Medulla oblongata (tissue), 1 donor: ENCODE measurements around the gene HOXB8.

ENCODE experiments used
- DNase-seq: peaks from one replicate; pipeline ENCODE4 v3.0.0-alpha.2; 2015; ENCODE audit errors: extremely low spot score

HOXB8 gene

DNA sequence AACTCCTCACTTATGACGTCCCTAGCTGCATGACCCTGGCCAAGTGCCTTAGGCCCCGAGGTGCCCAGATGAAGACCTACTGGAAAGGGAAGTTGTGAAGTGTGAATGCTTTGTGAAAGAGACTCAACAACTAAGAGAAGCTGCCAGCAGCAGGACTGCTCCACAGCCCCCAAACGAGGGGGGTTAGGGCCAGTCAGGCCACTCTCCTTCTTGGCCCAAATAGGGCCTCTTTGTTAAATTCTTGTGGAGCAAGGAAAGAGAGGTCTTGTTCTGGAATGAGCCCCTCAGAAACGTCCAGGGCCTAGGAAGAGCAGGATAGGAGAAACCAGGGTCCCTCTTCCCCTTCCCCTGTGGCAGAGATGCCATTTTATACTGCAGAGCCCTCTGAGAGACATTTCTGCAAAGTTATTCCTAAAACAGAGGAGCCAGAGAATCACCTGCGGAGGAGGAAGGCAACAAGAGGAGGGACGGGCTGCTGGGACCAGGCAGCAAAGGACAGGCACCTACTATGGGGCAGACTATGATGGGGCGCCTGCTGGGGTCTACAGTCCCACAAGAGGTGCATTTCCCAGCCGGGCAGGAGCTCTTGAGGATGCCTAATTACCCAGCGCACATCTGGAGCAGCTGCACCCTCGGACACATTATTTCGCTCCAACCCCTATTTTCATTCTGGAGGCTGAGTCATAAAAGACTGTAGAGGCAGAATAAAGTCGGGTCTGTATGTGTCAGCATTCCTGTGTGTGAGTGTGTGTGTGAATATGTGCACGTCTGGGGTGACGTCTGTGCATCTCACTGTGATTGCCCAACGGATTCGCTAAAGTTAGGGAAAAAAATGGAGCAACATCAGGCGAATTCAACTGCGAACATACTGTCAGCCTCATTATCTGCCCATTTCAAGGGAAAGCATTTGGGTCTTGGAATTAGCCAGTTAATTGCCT lies 22.5 kb upstream of the HOXB8 start:
- DNase-seq, result no peak

DNA sequence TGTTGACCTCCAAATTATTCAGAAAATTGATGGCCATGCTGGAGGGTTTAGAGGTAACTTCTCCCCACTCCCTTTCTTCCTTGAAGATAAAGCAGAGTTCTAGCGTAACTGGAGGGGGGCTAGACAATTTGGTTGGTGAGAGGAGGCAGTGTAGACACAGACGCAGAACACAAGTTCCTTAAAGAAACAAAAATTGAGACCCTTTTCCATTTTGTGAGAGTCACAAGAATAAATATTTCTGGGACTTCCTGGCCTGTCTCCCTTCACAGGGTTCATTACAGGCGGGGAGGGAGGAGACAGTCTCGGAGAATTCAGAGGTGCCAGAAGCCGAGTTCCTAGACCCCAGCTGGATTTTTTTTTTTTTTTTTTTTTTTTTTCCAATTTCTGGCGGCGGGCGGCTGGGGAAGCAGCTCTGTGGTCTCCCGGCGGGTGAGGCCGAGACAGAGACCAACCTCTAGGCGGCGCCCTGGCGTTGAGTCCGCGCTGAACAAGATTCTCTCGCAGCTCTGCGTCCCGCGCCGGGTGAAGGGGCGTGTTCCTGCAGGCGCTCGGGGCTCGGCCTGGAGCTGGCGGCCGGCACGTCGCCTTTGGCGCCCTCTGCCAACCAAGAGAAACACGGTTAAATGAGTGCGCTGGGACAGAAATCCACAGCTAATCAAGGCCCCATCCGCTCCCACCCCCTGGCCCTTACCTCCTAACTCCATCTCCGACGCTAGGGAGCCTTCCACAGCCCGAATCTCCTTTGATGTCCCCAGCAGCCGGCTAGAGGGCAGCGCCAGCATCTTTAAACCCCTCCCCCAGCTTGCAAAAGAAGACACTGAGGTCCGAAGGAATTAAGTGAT lies 21.3 kb upstream of the HOXB8 start:
- peak; percentile 57 for DNase-seq

DNA sequence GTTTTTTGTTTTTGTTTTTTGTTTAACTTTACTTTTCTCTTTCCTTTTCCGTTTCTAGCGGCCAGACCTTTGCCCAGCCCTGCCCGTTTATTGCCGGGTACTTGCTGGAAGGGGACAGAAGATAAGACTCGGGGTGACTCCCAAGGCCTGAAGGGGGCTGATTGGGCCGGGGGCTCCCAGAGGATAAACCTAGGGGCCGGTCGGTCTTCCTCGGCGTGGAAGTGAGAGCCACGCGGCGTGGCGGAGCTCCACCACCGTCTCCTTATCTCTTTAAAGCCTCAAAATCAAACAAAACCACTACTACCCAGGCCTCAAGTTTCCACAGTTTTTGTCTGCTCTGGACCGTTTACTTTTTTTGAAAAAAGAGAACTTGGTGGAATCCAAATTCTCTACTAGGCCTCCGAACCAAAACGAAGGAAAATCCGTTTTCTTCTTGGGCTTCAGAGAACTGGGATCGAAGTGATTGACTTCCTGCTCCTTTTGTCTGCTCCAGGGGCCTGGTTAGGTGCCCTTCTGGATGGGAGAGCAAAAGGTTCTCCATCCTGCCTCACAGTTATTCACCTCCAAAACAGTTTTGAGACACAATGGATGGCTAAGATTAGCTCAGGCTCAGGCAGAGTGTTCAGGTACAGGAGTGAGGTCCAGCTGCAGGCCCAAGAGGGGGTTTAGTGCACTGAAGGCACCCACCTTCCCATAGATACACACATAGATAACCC lies 19.6 kb upstream of the HOXB8 start:
- no peak for DNase-seq

DNA sequence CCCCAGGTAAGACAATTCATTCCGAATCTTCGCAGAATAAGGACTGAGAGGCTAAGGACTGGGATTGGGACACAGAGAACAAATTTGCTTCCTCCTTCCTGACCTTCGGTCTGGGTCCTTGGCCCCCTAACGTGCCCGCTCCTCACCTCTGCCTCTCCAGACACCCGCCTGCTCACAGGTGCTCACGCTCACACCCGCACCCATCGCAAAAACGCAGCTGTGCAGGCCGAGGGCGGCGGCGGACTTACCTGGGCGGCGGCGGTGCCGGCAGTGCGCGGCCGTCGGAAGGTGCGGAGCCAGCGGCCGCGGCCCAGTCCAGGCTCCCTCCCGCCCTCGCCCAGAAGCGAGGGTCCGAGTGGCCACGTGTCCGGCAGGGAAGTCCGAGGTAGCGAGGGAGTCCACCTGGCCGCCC lies 18.2 kb upstream of the HOXB8 start:
- DNase-seq, result no peak

DNA sequence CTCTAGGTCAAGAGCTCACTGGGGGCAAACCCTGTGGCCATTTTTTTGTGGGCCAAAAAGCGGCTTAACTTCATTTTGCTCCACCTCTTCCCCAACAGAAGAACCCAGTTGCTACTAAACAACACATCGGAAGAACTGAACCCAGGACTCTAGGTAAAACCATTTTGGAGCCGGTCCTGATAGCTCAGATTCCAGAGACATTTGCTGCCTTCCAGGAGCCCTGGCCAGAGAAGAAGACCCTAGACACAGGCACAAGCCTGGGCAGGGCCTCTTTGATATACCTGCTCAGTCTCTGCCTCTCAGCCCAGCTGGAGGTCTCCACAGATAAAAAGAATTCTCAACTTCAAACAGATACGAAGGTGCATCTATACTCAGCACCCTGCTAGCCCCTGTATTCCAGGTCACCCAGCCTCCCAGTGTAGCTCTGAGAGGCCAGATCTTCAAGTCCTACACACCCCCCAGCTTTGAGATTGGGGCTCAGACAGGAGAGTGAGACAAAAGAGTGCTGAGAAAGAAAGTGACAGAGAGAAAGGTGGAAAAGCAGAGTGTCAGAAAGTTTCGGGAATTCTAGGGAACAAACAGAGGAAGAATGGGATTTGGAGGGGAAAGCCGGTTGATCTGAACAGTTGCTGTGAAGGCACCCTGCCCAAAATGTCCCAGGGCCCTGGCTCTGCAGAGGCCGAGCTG lies 17.6 kb upstream of the HOXB8 start:
- no peak for DNase-seq

DNA sequence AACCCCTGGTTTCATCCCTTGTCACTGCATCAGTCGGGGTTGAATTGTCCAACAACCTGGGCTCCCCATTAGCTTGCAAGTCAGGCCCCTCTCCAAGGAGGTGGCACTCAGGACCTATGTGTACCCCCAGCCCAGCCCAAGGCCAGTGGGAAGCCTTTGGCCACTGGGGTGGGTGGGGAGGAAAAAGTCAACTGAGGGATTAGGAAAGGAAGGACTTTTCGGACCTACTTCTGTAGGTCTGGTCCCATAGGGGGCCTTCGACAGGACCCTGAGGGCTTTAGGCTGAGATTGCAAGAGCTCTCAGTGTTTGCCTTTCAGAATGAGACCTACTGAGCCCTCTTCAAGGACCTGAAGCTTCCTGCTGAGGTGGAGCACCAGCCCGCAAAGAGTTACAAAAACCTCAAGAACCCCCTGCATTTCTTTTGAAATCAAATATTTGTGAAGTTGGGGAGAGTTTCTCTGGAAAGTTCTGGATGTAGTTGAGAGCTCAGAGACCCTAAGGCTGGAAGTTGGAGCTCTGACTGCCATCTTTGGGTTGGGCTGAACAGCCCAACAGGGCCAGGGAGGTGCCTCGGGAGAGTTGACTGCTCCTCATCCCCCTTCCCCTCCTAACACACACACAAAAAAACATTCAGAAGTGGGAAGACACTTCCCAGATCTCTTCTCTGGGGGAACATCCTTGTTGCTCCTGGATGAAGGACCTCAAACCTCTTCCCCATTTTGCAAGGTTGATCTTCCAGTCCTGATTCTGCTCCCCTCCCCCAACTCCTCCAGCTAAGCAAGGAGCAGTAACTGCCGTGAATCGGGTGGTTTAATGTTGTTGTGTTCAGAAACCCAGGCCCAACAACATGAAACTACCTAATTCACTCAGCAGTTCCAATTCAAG lies 16.8 kb upstream of the HOXB8 start:
- DNase-seq, result no peak

DNA sequence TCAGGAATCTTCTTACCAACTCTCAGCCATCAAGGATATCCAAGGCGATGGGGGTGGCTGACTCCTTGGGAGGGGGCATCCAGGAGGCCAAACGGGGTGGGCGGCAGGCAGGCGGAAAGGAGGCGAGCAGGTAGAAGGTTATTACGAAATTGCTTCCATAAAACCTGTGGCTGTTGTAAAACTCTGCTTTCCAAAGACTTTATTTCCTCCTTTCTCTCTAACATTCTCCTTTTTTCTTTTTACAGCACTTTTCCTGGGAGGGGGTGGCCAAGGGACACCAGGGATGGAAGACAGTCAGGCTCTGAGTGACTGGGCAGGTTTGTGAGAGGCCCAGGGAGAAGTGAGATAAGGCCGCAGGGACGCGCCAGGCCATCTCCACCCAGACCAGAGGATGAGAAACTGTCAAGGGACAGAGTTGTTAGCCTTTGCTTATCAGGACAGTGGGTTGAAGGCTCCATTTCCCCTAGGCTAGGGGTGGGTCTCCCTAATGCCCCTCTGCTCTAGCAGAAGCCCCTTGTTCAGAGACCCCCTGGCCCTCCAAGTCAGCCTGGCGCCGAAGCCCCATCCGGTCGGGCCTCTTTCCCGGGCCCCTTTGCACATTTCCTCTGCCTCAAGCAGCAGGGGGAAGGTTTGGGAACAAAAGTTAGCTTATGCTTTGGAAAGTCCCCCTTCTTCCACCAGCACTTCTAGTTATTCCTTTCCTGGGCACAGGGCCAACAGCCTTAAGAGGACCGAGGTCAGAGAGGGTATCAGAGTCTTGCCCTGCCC lies 16.0 kb upstream of the HOXB8 start:
- DNase-seq, result no peak

DNA sequence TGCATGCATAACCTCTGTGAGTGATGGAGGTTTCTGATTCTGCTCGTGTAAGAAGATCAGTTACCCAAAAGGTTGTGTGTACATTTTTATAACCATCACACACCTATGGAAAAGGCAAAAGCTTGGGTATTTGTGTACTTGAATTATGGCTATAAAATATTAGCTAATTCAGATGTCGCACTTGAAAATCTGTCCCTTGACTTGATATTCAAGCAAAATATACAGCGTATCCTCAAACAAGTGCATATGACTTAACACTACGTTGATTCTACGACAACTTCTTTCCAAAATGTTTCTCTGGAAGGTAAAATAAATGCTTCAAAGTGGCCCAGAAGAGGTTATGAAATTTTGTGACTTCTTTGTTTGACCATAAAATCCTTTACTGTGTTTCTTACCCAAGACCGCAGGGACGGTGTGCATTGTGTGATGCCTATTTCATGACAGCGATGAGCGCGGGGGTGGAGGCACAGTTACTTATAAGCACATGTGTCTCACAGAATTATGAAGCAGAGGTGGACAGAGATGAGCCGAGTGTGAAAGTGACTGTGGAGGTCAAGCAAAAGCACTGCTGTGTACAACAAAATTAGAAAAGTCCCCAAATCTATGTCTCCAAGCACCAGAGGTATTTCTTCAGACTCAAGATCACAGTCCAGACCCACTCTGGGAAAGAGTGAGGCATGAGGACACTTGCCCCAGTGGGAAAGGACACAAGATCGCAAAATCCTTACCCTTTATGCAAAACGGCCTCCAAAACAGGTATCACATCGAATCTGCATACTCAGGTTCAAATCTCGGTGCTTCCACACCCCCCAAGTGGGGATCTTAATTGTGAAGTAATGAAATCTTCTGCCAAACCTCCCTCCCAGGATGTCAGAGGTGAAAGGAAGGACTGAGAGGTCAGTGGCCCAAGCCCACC lies 15.2 kb upstream of the HOXB8 start:
- DNase-seq, result no peak

DNA sequence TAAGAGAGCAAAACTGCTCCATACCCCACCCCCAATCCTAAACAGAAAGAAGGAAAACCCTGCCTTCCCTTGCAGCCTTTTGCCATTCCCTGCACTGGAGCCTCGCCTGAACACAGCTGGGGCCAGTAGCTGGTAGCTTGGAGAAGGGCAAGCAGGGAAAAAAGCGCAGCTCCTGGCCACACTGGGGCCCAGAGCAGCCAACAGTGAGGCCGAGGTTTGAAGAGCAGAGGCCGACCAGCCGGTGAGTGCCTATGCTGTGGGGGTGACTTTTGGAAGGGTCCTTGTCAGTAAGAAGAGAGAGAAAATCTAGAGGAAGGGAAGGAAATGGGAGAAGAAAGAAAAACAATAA lies 14.3 kb upstream of the HOXB8 start:
- no peak for DNase-seq

DNA sequence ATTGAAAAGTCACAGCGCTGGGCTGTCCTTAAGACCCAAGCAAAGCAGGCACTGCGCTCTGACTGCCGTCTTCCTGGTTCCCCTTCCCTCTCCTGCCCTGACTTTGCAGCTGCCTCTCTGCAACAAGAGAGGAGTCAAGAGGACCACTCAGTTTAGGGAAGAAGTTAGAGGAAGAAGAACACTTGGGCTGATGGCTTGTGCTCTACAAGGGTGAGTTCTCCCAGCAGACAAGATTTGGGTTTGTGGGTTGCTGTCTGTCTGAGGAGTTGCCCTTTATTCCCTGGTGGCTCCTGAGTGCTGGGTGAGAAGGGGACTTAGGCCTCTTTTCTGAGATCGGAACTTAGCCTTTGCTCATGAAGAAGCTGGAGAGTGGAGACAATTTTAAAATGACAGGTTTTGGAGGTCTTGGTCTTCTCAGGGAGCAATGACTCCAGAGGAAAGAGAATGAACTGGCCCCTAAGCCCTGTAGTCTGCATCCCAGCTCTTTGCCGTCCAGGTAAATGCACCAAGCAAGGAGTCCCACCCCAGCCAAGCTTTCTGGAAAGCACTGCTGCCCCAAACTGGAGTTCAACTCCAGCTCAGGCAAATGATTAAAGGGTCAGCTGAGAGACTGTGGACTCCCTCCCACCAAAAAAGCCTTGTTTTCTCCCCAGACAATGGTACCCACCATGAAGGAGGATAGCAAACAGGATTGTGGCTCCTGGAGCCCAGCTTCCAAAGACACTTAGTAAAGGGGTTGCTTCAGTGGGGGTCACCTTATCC lies 13.7 kb upstream of the HOXB8 start:
- no peak for DNase-seq

DNA sequence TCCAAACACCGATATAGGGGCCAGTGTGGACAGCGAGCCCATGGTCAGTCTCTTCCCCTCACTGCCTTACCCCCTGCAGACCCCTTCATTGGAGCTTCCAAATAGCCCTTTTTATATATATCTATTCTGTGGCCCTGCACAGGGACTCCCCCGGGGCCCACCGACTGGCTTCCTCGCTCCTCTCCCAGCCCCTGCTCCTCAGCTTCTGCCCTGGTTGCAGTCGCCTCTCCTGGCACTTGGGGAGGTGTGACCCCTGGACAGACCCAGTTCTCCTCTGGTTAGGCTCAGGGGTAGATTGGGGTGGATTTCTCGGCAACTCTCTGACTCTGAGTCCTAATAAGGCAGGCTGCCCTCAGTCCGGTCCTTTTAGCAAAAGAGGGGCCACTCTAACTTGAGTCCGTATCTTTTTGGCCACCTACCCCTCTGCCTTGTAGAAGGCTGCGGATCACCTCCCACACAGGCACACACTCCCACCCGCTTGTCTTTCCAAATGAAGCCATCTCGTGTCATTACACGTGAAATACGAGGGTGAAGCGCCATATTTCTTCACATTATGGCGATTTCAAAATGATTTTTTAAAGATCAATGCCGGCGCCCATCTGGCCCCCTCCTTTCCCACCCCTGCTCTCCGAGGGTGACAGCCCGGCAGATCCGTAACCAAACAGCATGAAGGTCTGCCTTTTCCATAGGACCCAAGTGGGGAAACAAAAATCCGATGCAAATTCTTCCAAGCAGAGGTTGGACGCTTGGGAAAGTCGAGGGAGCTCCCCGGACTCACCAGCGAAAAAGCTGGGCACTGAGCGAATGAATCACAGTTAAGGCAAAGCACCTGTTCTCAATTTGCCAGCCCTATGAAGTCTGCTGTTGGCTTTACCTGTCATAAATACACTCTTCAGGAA lies 12.8 kb upstream of the HOXB8 start:
- no peak for DNase-seq

DNA sequence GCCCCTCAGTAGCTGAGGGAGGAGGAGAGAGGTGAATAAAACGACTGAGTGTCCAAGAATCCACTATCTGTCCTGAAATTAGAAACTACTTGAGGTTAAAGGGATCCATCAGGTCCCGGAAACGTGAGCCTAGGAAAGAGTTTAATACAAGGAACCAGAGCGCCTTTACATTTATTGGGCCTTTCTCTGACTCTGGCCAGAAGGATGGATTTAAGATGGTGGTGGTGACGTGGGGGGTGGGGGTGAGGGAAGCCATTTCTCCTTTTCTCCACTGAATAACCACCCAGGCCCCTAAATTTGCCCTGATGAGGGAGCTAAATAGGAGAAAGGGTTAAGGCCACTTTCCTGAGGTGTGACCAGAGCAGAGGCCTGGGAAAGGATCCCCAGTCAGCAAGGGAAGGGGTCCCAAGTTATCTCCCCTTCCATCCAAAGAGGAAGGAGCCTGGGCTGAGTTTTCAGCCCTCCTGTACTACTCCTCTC lies 12.1 kb upstream of the HOXB8 start:
- no peak for DNase-seq

DNA sequence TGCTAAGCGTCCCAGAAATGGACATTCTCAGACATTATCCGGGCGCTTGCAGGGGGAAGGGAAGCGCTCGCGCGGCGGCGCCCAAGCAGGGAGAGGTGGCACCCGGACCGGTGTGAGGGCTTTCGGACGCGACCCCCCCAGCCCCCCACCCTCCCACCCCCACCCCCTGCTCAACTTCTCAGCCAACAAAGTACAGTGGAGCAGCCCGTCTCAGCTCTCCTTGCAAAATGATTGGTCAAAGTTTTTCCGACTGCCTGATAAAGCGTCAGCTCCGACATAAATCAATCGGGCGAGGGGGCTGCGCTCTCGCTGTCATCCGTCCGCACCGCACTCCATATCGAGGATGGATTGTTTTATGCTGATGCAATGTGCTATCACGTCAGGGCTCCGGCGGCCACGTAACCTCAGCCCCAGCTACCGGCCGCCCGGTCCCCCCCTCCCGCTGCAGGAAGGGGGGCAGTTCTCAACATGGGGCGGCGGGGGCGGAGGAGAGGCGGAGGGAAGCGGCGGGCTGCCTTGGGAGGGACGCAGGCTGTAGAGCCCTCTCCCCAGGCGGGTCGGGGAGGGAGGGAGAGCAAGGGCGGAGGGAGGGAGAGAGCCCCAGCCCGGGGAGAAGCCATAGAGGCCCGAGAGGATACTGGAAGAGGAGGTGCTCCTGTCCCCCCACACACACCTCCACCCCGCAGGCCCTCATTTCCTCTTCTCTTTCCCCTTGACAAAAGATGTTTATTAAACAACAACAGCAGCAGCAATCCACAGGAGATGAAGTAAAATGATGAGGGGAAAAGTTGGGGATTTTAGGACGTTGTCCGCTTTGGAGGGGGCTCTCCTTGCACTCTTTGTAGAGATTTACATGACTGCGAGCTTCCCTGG lies 11.4 kb upstream of the HOXB8 start, which contains the start of gene HOXB9:
TSS of gene HOXB9 (minus strand) at position 114 of the 873 bp plus-strand sequence. CDS start at position 25, 89 bp downstream.
- DNase-seq, result no peak

DNA sequence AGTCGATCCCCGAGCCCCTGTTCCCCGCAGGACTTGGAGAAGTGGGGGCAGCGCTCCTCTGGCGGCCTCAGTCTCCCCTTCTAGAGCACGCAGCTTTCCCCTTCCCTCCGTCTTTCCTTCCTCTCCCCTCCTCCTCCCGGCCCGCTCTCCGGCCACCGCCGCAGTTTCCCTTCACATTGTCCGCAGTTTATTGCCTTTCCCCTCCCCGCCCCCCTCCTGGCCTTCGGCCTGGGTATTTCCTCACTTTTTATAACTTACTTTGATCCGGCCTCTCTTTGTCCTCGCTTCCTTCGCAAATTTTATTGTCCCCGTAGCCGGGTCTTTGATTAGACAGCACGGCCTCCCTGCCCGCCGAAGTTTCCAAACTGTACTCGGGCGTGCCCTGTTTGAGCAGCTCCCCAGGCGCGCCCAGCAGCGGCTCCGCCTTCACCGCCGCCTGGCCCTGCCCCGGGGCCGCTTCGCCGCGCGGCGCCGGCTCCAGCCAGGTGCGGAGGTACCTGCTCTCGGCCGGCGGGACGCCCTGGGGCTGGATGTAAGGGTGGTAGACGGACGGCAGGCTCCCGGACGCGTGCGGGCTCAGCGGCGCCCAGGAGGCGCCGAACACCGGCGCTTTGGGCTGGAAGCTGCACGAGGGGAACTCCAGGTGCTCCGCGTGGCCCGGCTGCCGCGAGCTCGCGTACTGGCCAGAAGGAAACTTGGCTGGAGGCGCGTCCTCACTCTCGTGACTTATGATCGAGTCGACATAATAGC lies 10.6 kb upstream of the HOXB8 start:
- DNase-seq, result no peak
